HepG2 (cell line): ENCODE results near the gene MCRIP2. TPM values are rescaled to one million over a fixed set of nuclear protein-coding genes. Genes with fewer than 3 reads are reported as not detected.

Source experiments
- ATAC-seq: fragments of 200-7000 bp; cut with Tn5 transposase; 3 replicates; pipeline ENCODE4 v1.9.1; 2020; ENCODE audit warnings: mild to moderate bottlenecking, moderate library complexity
- BruUV-seq: library from RNA; stranded (reverse); fragments of 400-500 nt; replicated peaks from 2 replicates; lab custom pipeline; 2021; lab: Mats Ljungman, UMichigan
- CTCF ChIA-PET: fragments of 300-600 bp; formaldehyde crosslinking; extraction: SDS; loops from one replicate; lab custom pipeline; 2021; ENCODE audit warnings: low total read pairs, inconsistent platforms, low intra/inter-chr PET ratio; lab: Yijun Ruan, JAX
- POLR2A ChIA-PET: fragments of 350-600 bp; sonication (Branson Sonifier 250); formaldehyde crosslinking; loops from one replicate; lab custom pipeline; 2020; ENCODE audit warnings: antibody characterized with exemption, inconsistent platforms; lab: Yijun Ruan, JAX
- DNase-seq: peaks from one replicate; pipeline ENCODE4 v3.0.0-alpha.2; 2015; ENCODE audit warnings: low spot score
- FAIRE-seq: peaks from 3 replicates; lab custom pipeline; 2011; peaks lifted over from hg19 to GRCh38; lab: Jason Lieb, UNC
- H2AFZ ChIP-seq: one replicate; pipeline ENCODE4 v1.6.1; 2011; ENCODE audit warnings: low read length, inconsistent platforms
- H3K27ac ChIP-seq: fragments of 300-600 bp; 3 replicates; pipeline ENCODE4 v1.8.0; 2011; ENCODE audit warnings: mixed run types, mild to moderate bottlenecking, mixed read lengths, low read length, inconsistent platforms; ENCODE audit not compliant: insufficient read depth; ENCODE audit errors: extremely low read length
- H3K27me3 ChIP-seq, 2 experiments: fragments of 200-600 bp in 1 of 2; 2 replicates in 1 of 2; 3 replicates in 1 of 2; pipeline versions ENCODE4 v1.6.0 to v1.8.0; 2011; ENCODE audit warnings: low read length in 2 of 2, mild to moderate bottlenecking in 2 of 2, moderate library complexity in 2 of 2, inconsistent platforms in 1 of 2; ENCODE audit not compliant: insufficient read depth in 2 of 2, control insufficient read depth in 1 of 2
- H3K36me3 ChIP-seq, 2 experiments: fragments of 200-600 bp in 1 of 2; replicated peaks in 1 of 2; 2 replicates in 1 of 2; 3 replicates in 1 of 2; pipeline versions ENCODE4 v1.5.1 to v1.8.0; 2011; ENCODE audit warnings: low read length in 2 of 2, inconsistent platforms in 1 of 2; ENCODE audit not compliant: insufficient read depth in 2 of 2, control insufficient read depth in 1 of 2
- H3K4me1 ChIP-seq: 2 replicates; pipeline ENCODE4 v1.5.1; 2012; ENCODE audit warnings: low read length, inconsistent platforms; ENCODE audit not compliant: insufficient read depth
- H3K4me2 ChIP-seq: 2 replicates; pipeline ENCODE4 v1.6.0; 2011; ENCODE audit warnings: low read depth, low read length, inconsistent platforms
- H3K4me3 ChIP-seq, 3 experiments: fragments of 200-600 bp in 1 of 3; sonication (generic), shearing (Covaris generic) in 1 of 3; replicated peaks in 1 of 3; 2 replicates each; pipeline ENCODE4 v1.5.1; 2011 to 2016; ENCODE audit warnings: low read length in 3 of 3, inconsistent platforms in 2 of 3, low read depth in 2 of 3, mild to moderate bottlenecking in 2 of 3, control low read depth in 1 of 3, mixed read lengths in 1 of 3; ENCODE audit not compliant: insufficient read depth in 1 of 3
- H3K79me2 ChIP-seq: one replicate; pipeline ENCODE4 v1.6.1; 2011; ENCODE audit warnings: low read length, inconsistent platforms; ENCODE audit not compliant: insufficient read depth
- H3K9ac ChIP-seq: 2 replicates; pipeline ENCODE4 v1.6.0; 2011; ENCODE audit warnings: mild to moderate bottlenecking, low read depth, low read length, inconsistent platforms; ENCODE audit not compliant: insufficient read depth
- H3K9me3 ChIP-seq: 2 replicates; pipeline ENCODE4 v1.5.1; 2012; ENCODE audit warnings: mild to moderate bottlenecking, low read length
- H4K20me1 ChIP-seq: 2 replicates; pipeline ENCODE4 v1.6.0; 2011; ENCODE audit warnings: inconsistent platforms, mild to moderate bottlenecking, low read length, moderate library complexity; ENCODE audit not compliant: insufficient read depth
- MAX ChIP-seq: IDR thresholded peaks from 2 replicates; pipeline ENCODE4 v1.6.1; 2012; ENCODE audit warnings: inconsistent platforms
- REL ChIP-seq: sonication (generic); formaldehyde crosslinking; conservative IDR thresholded peaks from 2 replicates; pipeline ENCODE4 v1.8.0; 2022; ENCODE audit warnings: mild to moderate bottlenecking, missing genetic modification reagents, moderate library complexity
- RFX3 ChIP-seq: IDR thresholded peaks from 2 replicates; pipeline ENCODE4 v1.6.1; 2016; ENCODE audit warnings: missing biosample characterization, missing genetic modification reagents
- SP5 ChIP-seq: IDR thresholded peaks from 2 replicates; pipeline ENCODE4 v1.6.1; 2016; ENCODE audit warnings: low read depth, borderline replicate concordance
- SPEN ChIP-seq: sonication (generic); formaldehyde crosslinking; IDR thresholded peaks from 2 replicates; pipeline ENCODE4 v1.5.1; 2020; ENCODE audit warnings: low read depth, mild to moderate bottlenecking, missing genetic modification reagents
- ZBTB3 ChIP-seq: sonication (generic); formaldehyde crosslinking; IDR thresholded peaks from 2 replicates; pipeline ENCODE4 v1.4.0; 2020; ENCODE audit warnings: low read depth, mild to moderate bottlenecking, moderate library complexity, missing genetic modification reagents, borderline replicate concordance
- ZFP36L1 ChIP-seq: sonication (generic); formaldehyde crosslinking; IDR thresholded peaks from 2 replicates; pipeline ENCODE4 v1.8.0; 2022; ENCODE audit warnings: mild to moderate bottlenecking, missing genetic modification reagents, moderate library complexity
- ZFP36L2 ChIP-seq: sonication (generic); formaldehyde crosslinking; IDR thresholded peaks from 2 replicates; pipeline ENCODE4 v1.4.0; 2020; ENCODE audit warnings: missing genetic modification reagents
- ZNF101 ChIP-seq: sonication (generic); formaldehyde crosslinking; IDR thresholded peaks from 2 replicates; pipeline ENCODE4 v1.4.0; 2020; ENCODE audit warnings: mild to moderate bottlenecking, low read depth, missing genetic modification reagents, borderline replicate concordance
- ZNF484 ChIP-seq: sonication (generic); formaldehyde crosslinking; IDR thresholded peaks from 2 replicates; pipeline ENCODE4 v1.5.1; 2020; ENCODE audit warnings: mild to moderate bottlenecking, low read depth, missing genetic modification reagents, borderline replicate concordance
- ZNF749 ChIP-seq: sonication (generic); formaldehyde crosslinking; IDR thresholded peaks from 2 replicates; pipeline ENCODE4 v1.8.0; 2022; ENCODE audit warnings: mild to moderate bottlenecking, missing genetic modification reagents, moderate library complexity, borderline replicate concordance
- ZNF768 ChIP-seq: sonication (generic); formaldehyde crosslinking; IDR thresholded peaks from 2 replicates; pipeline ENCODE4 v1.4.0; 2020; ENCODE audit warnings: missing genetic modification reagents
- ZSCAN9 ChIP-seq: IDR thresholded peaks from 2 replicates; pipeline ENCODE4 v1.6.1; 2016; ENCODE audit warnings: borderline replicate concordance
- WGBS: methylation state at CpG from one replicate; pipeline ENCODE4 v1.1.6; 2017; ENCODE audit warnings: low lambda C conversion rate; 5-methylcytosine and 5-hydroxymethylcytosine counted together
- in situ Hi-C: cut with HindIII; loops from 2 replicates; pipeline ENCODE4 v1.10.0; 2017; ENCODE audit warnings: low pct_unique_long_range_greater_than_20kb; ENCODE audit not compliant: extremely low pct_ligation_motif_present
- intact Hi-C: fragments of 100-400 bp; cut with micrococcal nuclease; formaldehyde crosslinking; loops from one replicate; pipeline ENCODE4 v1.10.0; 2022; ENCODE audit not compliant: unreplicated experiment
- polyA plus RNA-seq, 8 experiments: library from polyadenylated mRNA; depleted of rRNA in 3 of 8; stranded (reverse) in 7 of 8; unstranded in 1 of 8; fragments of >200 nt; fragmentation: Illumina TruSeq in 4 of 8; extraction: Trizol in 4 of 8; gene quantifications; 2 replicates each; pipeline versions ENCODE4 v1.2.1 to v1.2.3, GENCODE V29; 2011 to 2016; ENCODE audit warnings: low read depth in 4 of 8, missing spikeins in 1 of 8, mixed read lengths in 1 of 8; ENCODE audit not compliant: insufficient read depth in 1 of 8
- total RNA-seq, 5 experiments: library from RNA; depleted of rRNA; stranded (reverse); fragments of >200 nt; fragmentation: Illumina TruSeq; extraction: Trizol; gene quantifications; 2 replicates each; pipeline ENCODE4 v1.2.3, GENCODE V29; 2016; ENCODE audit warnings: low read depth in 1 of 5
- TF ChIP-seq, protein P1 (sequence below): fragments of 450-650 bp; IDR thresholded peaks from 2 replicates; pipeline ENCODE4 v1.6.1; 2016
- TF ChIP-seq, protein P2 (sequence below): sonication (generic); formaldehyde crosslinking; IDR thresholded peaks from 2 replicates; pipeline ENCODE4 v1.5.0; 2020; ENCODE audit warnings: mild to moderate bottlenecking, missing genetic modification reagents, borderline replicate concordance
- TF ChIP-seq, protein P3 (sequence below): sonication (generic); formaldehyde crosslinking; IDR thresholded peaks from 2 replicates; pipeline ENCODE4 v1.4.0; 2020; ENCODE audit warnings: missing genetic modification reagents
- TF ChIP-seq, protein P4 (sequence below): sonication (generic); formaldehyde crosslinking; IDR thresholded peaks from 2 replicates; pipeline ENCODE4 v1.8.0; 2022; ENCODE audit warnings: low read depth, missing genetic modification reagents

The MCRIP2 gene
- total and polyA plus RNA-seq, 2 of the 13 experiments (the other 11 are each of a cell fraction or from before 2014, with no cell fraction given), result 39.6 to 76.7 TPM

GRCh38 chr16:595094-595528, 46.5 kb upstream of the MCRIP2 start:
- intact Hi-C loops, result no loop called here
- 95% methylated on average over 13 of the region's 18 CpGs for WGBS
- Histone ChIP-seq H3K79me2 (peaks cover 43% of the 10 kb centered on the region), H3K27me3 (no peaks in the 10 kb centered on the region; a peak in 1 of 5 replicates), H3K9ac (no peak overlapping the region), H3K36me3 (peaks cover 6 to 11% of the 10 kb centered on the region in 2 experiments; a peak in 4 of 5 replicates), H3K4me3 (no peak overlapping the region), H2AFZ (no peak overlapping the region), H3K9me3 (no peaks in the 10 kb centered on the region), H3K4me1 (peaks cover 34% of the 10 kb centered on the region), H4K20me1 (peaks cover 10% of the 10 kb centered on the region; the same call in 1 of the 2 replicates), H3K27ac (no peak overlapping the region), H3K4me2 (no peak overlapping the region)
- DNase-seq (no peak), FAIRE-seq (no peak), ATAC-seq (no peak)
- in situ Hi-C loops, result no loop called here
- POLR2A ChIA-PET, result no interaction called here
- no TSS peak for BruUV-seq
- CTCF ChIA-PET, result no interaction called here
- TF ChIP-seq, protein P1, sequence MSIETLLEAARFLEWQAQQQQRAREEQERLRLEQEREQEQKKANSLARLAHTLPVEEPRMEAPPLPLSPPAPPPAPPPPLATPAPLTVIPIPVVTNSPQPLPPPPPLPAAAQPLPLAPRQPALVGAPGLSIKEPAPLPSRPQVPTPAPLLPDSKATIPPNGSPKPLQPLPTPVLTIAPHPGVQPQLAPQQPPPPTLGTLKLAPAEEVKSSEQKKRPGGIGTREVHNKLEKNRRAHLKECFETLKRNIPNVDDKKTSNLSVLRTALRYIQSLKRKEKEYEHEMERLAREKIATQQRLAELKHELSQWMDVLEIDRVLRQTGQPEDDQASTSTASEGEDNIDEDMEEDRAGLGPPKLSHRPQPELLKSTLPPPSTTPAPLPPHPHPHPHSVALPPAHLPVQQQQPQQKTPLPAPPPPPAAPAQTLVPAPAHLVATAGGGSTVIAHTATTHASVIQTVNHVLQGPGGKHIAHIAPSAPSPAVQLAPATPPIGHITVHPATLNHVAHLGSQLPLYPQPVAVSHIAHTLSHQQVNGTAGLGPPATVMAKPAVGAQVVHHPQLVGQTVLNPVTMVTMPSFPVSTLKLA, result no peak
- no peak for TF ChIP-seq ZNF768
- TF ChIP-seq, protein P2, sequence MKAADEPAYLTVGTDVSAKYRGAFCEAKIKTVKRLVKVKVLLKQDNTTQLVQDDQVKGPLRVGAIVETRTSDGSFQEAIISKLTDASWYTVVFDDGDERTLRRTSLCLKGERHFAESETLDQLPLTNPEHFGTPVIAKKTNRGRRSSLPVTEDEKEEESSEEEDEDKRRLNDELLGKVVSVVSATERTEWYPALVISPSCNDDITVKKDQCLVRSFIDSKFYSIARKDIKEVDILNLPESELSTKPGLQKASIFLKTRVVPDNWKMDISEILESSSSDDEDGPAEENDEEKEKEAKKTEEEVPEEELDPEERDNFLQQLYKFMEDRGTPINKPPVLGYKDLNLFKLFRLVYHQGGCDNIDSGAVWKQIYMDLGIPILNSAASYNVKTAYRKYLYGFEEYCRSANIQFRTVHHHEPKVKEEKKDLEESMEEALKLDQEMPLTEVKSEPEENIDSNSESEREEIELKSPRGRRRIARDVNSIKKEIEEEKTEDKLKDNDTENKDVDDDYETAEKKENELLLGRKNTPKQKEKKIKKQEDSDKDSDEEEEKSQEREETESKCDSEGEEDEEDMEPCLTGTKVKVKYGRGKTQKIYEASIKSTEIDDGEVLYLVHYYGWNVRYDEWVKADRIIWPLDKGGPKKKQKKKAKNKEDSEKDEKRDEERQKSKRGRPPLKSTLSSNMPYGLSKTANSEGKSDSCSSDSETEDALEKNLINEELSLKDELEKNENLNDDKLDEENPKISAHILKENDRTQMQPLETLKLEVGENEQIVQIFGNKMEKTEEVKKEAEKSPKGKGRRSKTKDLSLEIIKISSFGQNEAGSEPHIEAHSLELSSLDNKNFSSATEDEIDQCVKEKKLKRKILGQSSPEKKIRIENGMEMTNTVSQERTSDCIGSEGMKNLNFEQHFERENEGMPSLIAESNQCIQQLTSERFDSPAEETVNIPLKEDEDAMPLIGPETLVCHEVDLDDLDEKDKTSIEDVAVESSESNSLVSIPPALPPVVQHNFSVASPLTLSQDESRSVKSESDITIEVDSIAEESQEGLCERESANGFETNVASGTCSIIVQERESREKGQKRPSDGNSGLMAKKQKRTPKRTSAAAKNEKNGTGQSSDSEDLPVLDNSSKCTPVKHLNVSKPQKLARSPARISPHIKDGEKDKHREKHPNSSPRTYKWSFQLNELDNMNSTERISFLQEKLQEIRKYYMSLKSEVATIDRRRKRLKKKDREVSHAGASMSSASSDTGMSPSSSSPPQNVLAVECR, result no peak
- no peak for TF ChIP-seq ZNF101 (CRISPR knock-in tag)
- no peak for TF ChIP-seq ZFP36L2 (CRISPR knock-in tag)
- TF ChIP-seq RFX3, result no peak
- no peak for TF ChIP-seq SPEN
- TF ChIP-seq, protein P3, sequence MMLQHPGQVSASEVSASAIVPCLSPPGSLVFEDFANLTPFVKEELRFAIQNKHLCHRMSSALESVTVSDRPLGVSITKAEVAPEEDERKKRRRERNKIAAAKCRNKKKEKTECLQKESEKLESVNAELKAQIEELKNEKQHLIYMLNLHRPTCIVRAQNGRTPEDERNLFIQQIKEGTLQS, result no peak
- no peak for TF ChIP-seq ZFP36L1 (CRISPR knock-in tag)
- no peak for TF ChIP-seq REL (CRISPR knock-in tag)
- TF ChIP-seq MAX, result no peak
- no peak for TF ChIP-seq ZBTB3 (CRISPR knock-in tag)
- TF ChIP-seq, protein P4, sequence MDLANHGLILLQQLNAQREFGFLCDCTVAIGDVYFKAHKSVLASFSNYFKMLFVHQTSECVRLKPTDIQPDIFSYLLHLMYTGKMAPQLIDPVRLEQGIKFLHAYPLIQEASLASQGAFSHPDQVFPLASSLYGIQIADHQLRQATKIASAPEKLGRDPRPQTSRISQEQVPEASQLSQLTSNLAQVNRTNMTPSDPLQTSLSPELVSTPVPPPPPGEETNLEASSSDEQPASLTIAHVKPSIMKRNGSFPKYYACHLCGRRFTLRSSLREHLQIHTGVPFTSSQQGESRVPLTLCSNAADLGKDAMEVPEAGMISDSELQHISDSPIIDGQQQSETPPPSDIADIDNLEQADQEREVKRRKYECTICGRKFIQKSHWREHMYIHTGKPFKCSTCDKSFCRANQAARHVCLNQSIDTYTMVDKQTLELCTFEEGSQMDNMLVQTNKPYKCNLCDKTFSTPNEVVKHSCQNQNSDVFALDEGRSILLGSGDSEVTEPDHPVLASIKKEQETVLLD, result no peak
- TF ChIP-seq ZNF749 (CRISPR knock-in tag), result no peak
- TF ChIP-seq ZNF484 (CRISPR knock-in tag), result no peak
- TF ChIP-seq ZSCAN9 (CRISPR knock-in tag), result no peak
- no peak for TF ChIP-seq SP5 (CRISPR knock-in tag)
